HG03064 (cell line): ENCODE data around the gene PIGR.

Experiments
- ATAC-seq: cut with Tn5 transposase; IDR thresholded peaks from one replicate; pipeline ENCODE4 v1.9.1; 2021; ENCODE audit warnings: low read depth; ENCODE audit not compliant: unreplicated experiment

Gene PIGR

GRCh38 chr1:206946261-206946660, at the start of gene PIGR:
Gene PIGR (minus strand): TSS chr1:206946466. CDS start chr1:206940531, 5,935 bp downstream.
- ATAC-seq = no peak

- ATAC-seq = no peak
These were observed 46.5 kb upstream of the PIGR start for GRCh38 chr1:206992790-206993189.

- no peak for ATAC-seq
These were observed 41.6 kb upstream of the PIGR start for GRCh38 chr1:206987873-206988272.

- ATAC-seq = no peak
These were observed 40.6 kb upstream of the PIGR start for GRCh38 chr1:206986885-206987284.

DNA sequence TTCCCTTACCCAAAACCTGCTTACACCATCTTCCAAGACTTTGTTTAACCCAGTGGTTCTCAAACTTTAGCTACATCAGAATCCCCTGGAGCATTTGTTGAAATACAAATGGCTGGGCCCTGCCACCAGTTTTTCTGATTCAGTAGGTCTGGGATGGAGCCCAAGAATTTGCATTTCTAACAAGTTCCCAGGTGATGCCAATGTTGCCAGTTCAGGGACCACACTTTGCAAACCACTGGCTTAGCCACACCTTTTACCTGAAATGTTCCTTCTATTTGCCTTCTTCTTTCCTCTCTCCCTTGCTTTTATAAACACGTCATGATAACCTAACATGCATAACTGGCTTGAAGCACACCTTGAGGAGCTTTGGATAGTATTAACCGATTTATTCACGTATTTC, 40.1 kb upstream of the PIGR start:
- no peak for ATAC-seq

DNA sequence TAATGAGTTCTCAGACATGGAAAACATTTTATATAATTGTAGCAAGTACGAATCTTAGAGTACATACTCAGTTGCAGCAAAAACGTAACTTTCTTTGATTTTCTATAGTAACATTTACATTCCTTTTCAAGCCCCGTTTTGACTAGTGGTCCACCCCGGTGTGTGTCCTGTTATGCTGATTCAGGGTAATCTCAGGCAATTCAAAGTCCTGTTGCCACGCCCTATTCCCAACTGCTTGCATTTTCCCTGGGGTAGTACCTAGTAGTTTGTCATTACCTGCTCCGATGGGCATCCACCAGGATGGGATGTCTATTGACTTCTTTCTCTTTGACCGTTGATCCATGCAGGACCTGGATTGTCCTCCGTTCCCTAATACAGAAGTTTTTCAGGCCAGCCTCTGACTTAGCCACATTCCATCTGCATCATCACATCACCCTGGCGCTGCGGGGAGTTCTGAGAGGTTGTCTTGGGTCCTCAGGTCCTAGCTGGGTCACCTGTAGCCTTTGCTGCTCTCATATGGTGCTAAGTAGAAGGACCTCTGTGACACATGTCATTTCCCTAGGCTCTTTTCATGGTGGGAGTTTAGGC, 39.0 kb upstream of the PIGR start:
- no peak for ATAC-seq

DNA sequence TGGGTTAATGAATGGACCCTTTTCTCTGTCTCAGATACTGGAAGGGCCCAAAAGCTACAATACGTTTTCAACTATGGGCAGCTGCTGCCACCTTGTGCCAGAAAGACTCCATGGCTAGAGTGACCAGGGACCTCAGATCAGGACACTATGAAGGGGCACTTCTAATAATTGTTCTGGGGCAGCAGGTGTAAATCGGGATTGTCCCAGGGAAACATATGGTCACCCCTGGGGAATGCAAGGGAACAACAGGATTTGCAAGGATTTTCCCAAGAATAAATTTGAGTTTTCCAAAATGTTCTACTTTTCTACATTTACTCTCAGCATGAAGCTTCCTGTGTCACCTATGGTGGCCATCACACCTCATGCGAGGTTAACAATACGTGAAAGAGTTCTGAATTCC, 36.0 kb upstream of the PIGR start:
- ATAC-seq = no peak

DNA sequence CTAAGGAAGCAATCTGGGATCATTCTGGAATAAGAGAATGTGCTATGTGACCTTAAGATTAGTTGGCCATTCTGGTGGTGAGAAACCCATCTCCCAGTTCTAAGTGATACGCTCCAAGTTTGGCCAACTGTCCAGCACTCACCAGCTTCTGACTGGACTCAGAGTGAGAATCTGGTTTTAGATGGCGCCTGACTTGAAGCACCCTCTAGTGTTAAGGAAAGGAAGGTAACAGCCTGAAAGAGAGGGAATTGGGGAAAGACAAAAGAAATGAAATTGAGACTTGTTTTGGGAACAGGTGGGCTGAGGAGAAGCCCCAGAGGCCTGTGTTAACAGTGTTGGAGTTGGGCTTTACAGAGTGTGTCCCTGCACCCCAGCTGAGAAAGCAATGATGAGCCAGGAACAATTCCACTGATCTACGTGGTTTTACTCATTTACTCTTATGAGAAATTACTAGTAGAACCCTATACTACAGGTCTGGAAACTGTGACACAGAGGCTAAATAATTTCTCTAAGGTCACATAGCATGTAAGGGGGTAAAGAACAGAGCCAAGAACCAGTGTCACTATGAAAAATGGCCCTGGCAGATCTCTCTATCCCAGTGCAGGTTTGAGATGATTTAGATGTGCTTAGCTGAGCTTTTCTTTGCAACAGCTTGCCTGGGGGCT, 33.2 kb upstream of the PIGR start:
- no peak for ATAC-seq

DNA sequence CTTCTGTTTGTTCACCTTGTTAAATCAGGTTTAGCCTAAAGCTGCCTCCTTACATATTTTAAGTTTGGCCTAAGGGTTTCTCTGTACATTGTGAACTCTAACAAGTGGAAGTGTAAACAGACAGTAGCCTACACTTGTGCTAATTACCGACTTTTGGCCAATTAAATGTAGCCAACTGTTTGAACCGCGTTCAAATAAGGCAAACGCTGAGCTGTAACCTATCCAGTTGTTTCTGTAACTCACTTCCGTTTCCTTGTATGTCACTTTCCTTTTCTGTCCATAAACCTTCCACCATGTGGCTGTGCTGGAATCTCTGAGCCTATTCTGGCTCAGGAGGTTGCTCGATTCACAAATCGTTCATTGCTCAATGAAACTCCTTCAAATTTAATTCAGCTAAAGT, 32.0 kb upstream of the PIGR start:
- no peak for ATAC-seq

- ATAC-seq = no peak
These were observed 29.0 kb upstream of the PIGR start for GRCh38 chr1:206975306-206975705.

GRCh38 chr1:206974140-206974539, 27.9 kb upstream of the PIGR start:
- ATAC-seq = no peak

DNA sequence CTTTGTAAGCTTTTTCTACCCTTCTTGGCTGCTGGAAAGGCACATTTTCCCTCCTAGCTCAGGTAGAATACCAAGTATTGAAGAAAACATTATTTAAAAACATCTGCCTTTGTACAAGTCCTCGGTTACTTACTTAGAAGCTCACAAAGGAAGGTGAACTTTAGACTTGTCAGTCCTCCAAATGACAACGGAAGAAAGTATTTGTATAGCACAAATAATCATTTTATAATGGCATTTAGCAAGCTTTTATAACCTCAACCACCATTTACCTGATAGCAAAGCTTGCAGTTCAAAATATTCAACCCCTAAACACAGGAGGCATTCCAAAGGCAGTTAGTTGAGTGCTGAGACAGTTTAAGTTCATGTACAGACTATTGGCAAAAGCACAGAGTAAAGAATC, 26.5 kb upstream of the PIGR start:
- no peak for ATAC-seq

DNA sequence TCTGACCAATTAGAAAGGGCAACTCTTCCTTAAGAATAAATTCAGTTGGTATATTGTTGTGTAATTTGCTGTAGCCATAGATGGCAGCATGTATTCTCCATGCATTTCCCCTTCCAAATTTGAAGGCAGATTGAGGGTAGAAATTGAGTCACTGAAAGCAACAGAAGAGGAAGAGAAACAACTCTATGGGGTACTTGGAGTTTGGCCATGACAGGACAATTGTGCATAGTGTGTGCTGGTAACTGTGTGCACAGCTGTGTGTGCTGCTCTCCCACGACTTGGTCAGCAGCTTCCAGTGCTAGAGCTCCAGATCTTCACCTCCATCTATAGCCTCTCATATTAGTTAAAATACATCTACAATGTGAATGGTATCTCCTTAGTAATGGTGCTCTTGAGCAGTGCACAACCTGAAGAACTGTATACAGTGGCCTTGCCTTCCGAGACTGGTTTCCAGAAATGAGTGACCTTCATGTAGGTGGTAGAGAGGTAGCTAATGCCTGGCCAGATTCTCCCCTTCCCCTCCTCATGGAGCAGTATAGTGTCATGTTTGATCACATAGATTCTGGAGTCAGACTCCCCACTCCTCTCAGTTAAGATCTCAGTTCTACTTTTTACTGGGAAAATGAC, 24.9 kb upstream of the PIGR start:
- no peak for ATAC-seq

DNA sequence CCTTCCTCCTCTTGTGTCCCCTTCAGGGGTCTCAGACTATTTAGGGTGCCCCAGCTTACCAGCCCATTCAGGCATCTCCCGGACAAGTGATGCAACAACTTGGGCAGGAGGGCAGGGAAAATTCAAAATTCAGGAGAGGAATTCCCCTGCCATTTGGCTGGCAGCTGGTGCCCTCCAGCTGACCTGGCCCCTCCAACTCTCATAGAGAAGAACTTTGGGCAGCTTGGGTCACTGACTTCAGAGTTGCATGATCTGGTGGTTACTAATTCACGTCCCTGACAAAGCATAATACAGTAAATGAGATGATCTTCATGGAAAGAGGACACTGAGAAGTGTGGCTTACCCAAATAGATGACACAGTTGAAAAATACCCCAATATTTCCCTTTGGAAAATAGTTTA, 24.2 kb upstream of the PIGR start, which contains the start of gene FCAMR:
TSS of gene FCAMR (minus strand) at position 15 of the 400 bp plus-strand sequence. CDS start 335 bp downstream, outside the sequence.
- no peak for ATAC-seq

DNA sequence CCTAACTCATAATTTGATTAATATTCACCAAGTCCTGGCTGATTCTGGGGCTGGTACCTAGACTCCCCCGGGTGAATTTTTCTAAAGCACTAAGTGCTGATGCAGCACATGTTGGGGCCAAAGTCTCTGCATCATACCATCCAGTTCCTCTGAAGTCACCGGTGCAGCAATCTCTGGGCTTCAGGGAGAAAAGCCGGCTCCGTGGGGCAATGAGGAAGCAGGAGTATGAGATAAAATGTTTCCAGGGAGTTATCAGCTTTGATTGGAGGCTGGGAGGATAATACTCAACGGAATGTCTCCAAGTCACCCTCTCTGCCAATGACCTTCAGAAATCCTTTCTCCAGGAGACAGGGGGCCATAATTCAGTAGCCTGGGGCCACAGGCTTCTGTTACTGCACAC, 22.8 kb upstream of the PIGR start:
- no peak for ATAC-seq

DNA sequence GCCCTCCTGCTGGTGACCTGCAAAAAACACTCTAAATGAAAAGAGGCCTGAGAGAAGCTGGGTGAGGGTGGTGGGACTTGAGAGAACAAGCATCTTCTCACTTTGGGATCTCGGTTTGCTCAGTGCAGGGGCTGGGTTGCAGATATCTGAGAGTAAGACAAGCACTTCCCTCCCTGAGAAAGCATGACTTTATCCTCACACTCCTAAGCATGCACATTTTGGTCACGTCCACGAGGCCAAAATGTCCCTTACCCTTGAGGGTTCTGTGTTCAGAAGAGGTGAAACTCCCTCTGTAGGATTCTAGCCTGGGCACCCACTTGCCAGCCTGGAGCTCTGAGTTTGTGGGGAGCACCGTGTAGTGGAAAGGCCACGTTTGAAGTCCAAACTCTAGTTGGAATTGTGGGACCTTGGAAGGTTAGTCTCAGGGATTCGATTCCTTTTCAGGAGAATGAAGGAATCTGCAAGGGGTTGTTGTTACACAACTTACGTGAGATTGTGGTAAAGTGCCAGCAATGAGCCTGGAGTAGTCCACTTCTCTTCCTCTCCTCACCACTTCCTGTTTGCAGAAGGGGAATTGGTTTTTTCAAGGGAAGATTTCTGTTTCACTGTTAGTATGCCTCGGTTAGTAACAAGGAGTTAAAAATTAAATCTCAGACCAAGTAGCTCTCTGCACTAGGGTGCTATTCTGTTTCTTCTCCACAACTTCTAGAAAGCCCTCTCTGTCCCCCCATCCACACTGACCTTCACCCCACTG, 21.0 kb upstream of the PIGR start:
- ATAC-seq = no peak

DNA sequence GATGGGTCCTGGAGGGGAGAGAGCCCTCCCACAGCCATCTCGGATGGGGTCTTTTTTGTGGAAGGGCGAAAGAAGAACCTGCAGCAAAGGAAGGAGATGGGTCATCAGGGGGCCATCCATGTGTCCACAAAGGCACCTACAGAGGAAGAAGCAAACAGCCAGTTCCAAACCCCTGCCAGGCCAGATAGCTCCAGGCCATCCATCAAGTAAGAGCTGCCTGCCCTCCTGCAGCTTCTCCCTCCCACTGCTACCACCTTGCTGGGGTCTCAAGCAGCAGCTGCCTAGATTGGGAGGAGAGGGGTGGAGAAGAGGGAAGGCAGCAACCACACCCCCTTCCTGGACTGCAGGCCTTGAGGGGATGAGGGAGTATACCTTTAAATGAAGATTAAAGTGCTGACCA, 19.5 kb upstream of the PIGR start:
- no peak for ATAC-seq

GRCh38 chr1:206963740-206964139, 17.5 kb upstream of the PIGR start:
- ATAC-seq = no peak

- no peak for ATAC-seq
These were observed 16.9 kb upstream of the PIGR start for GRCh38 chr1:206963119-206963712.

DNA sequence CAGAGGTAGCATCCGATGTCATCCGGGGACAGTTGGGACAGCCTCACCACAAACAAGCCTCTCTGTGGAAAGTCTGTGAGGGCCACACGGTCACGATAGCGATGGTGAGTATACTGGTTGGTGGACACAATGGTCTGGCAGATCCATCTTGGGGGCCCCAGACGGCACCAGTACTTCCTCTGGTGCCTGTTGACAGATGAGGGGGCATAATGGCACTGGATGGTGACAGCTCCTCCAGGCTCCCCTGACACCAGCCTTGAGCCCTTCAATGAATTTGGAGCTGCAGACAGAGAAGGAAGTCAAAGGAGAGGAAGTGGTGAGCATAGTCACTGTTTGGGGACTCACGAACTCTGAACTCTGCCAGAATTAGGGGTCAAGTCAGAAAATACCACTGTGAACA, 16.0 kb upstream of the PIGR start:
- ATAC-seq = no peak

DNA sequence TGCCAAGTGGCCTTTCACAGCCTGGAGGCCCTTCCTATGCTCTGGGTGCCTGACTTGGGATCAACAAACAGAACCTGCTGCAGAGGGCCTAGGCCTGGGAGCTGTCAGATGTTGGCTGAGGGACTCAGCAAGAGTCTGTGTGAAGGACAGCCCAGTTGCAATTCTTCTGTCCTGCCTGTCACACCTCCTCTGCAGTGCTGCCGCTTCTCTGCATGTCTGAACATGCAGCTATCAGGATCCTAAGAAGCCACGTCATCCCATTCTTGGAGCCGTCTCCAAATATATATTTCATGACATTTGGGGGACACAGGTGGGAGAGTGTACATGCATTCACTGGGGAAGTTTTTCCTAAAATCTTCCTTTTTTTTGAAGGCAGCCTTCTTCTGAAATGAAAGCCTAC, 15.4 kb upstream of the PIGR start:
- ATAC-seq = no peak
